HTERT RPE-1 (cell line): ENCODE data around the gene CACTIN.

Source experiments
- in situ Hi-C: fragments of 300-500 bp; cut with MboI; formaldehyde crosslinking; loops from 4 replicates; pipeline ENCODE4 v1.14.3; 2020; ENCODE audit warnings: low sequenced_read_pairs

Gene CACTIN

GRCh38 chr19:3610745-3611717, 15.6 kb downstream of the CACTIN start:
- in situ Hi-C loops = no loop called here

- in situ Hi-C loops = no loop called here
Observed at GRCh38 chr19:3609779-3610719, 16.5 kb downstream of the CACTIN start.

GRCh38 chr19:3608750-3609322, 17.8 kb downstream of the CACTIN start:
- in situ Hi-C loops = no loop called here

- in situ Hi-C loops = no loop called here
Observed at GRCh38 chr19:3608079-3608641, 18.4 kb downstream of the CACTIN start.

GRCh38 chr19:3607303-3608078, 19.1 kb downstream of the CACTIN start:
- in situ Hi-C loops = no loop called here

- in situ Hi-C loops = no loop called here
Observed at GRCh38 chr19:3606690-3607289, 19.8 kb downstream of the CACTIN start, which contains the start of gene TBXA2R. TBXA2R (minus strand) TSS chr19:3606875; CDS start chr19:3600634, 6,241 bp downstream.

GRCh38 chr19:3606174-3606689, 20.4 kb downstream of the CACTIN start:
- in situ Hi-C loops = no loop called here

- in situ Hi-C loops = no loop called here
Observed at GRCh38 chr19:3605770-3606169, 20.8 kb downstream of the CACTIN start.

GRCh38 chr19:3605361-3605760, 21.2 kb downstream of the CACTIN start:
- in situ Hi-C loops = no loop called here

GRCh38 chr19:3604987-3605343, 21.6 kb downstream of the CACTIN start:
- in situ Hi-C loops = no loop called here

GRCh38 chr19:3604227-3604986, 22.2 kb downstream of the CACTIN start:
- in situ Hi-C loops = no loop called here

GRCh38 chr19:3603121-3603811, 23.3 kb downstream of the CACTIN start:
- in situ Hi-C loops = no loop called here

- in situ Hi-C loops = no loop called here
Observed at GRCh38 chr19:3601021-3601420, 25.6 kb downstream of the CACTIN start.

- in situ Hi-C loops = no loop called here
Observed at GRCh38 chr19:3599776-3600187, 26.8 kb downstream of the CACTIN start.

- in situ Hi-C loops = no loop called here
Observed at GRCh38 chr19:3595521-3596061, 31.0 kb downstream of the CACTIN start.

GRCh38 chr19:3593156-3593555, 33.4 kb downstream of the CACTIN start:
- in situ Hi-C loops = no loop called here

- in situ Hi-C loops = no loop called here
Observed at GRCh38 chr19:3591876-3592613, 34.5 kb downstream of the CACTIN start.
